NCI-H1105 (cell line): ENCODE measurements around the gene LCA5.
"Not testable (repeated sequence)": the region's sequence is repeated elsewhere in the genome, so short reads cannot be mapped to it uniquely, and the experiment has no call there.

Experiments used
- DNase-seq: peaks from one replicate; lab custom pipeline; 2025; lab: John Stamatoyannopoulos, UW

Gene LCA5

DNA sequence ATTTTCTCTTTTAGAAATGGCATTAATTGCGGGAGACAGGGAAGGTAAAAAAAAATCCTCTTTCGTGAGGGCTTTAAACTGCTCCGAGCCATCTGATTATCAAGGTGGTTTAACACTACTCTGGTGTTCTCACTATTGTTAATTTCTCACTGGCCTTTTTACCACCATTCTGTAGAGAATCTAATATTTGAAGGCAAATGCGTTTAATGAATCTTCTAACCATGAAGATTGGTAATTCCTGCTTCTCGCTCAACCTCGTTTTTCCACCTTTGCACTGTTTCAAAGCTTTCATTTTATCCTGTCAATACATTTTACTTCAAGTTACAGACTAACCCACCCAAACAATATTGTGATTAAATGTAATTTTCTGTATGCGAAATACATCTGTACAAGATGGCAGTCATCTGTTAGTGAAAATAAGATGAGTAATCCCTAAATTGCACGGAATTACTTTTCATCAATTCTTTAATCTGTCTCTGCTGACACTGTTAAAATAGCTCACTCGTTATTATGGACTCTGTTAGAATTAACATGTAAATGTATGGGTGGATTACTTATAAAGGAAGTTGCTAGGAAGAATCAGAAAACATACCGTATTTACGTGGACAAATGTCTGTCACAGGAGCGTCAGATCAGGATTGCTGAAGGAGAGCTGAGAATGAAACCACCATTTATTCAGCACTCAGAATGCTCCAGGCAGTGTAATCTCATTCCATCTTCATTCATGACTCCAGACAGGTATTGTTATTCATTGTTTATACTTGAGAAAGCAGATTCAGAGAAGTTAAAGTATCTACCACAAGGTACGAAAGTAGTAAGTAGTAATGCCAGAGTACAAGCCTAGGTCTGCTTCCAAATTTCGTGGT lies 1.1 kb upstream of the LCA5 start:
- DNase-seq: no peak

DNA sequence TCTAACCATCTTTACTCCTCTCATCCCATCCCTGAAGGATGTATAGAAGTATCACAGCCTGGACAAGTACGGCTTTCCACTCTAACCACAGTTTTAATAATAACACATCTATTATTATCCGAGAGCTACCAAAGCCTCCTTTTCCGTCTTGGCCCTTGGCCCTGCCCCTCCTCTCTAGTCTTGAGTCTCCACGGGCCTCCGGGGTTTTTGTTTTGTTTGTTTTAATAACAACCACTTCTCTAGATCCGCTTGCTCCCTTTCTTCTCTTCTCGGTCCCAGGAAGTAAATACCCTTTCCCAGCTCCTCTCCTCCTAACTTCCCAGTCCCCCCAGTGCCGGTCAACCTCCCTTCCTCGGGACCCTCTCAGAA lies 661 bp downstream of the LCA5 start:
- no peak for DNase-seq

DNA sequence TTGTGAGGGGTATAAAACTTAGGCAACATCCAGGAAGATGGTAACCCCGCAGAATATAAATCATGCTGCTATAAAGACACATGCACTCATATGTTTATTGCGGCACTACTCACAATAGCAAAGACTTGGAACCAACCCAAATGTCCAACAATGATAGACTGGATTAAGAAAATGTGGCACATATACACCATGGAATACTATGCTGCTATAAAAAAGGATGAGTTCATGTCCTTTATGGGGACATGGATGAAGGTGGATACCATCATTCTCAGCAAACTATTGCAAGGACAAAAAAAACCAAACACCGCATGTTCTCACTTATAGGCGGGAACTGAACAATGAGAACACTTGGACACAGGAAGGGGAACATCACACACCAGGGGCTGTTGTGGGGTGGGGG lies 7.7 kb downstream of the LCA5 start:
- not testable (repeated sequence) for DNase-seq

DNA sequence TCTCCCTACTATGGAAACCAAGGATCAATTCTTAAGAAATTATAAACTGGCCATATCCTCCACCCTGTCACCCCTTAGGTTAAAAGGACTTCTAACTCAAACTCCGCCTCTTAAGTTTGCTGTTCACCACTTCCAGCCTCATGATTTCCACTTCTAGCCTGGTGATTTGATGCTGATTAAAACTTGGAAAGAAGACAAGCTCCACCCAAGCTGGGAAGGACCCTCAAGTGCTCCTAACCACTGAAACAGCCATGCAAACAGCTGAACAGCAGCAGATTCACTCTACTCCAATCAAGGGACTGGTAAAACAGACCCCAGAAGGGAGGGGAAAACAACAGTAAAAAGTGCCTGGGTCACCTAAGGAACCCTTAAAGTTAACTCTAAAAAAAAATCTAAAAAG lies 10.3 kb downstream of the LCA5 start:
- DNase-seq: no peak

DNA sequence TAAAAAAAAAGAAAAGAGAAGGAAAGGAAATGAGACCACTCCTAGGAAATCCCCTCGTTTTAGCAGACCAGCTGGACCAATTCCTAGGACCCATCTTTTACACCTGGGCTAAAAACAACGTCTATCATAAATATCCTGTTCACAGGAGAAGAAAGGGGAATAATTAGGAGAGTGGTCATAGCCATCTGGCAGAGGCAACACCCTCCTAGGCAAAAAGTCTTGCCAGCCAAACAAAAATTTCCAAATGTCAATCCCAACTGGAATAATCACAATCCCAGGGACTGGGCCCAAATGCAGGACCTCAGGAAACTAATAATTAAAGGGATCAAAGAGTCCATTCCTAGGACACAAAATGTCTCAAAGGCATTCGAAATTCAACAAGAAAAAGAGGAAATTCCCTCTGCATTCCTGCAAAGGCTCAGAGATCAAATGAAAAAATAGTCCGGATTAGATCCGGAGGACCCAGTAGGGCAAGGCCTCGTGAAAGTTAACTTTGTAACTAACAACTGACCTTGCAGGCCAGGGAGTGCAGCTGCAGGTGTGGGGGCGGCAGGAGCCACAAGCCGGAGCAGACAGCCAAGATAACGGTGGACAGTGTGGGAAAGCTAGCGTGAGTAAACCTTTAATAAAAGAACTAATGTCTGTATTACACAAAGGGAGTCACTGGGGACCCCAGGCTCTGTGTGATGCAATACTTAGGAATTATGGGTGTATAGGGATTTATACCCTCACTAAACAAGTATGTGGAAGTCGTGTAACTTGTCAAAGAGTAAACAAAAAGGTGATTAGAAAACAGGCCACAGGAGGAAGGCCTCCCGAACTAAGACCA lies 11.7 kb downstream of the LCA5 start:
- no peak for DNase-seq

DNA sequence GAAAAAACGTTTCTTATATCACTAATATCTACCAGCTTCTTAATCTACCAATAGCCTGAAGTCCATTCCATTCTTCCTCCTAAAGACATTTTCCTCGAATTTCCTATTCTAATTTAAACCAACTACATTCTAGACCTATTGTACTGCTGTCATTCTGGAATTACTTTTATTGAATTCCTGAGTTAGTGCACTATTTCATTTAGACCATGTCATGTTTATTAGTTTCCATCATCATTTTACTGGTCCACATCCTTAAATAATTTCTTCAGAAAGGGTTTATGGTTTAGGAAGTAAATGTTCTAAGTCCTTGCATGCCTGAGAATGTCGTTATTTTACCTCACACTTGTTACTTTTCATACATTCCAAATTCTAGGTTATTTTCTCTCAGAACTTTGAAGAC lies 13.2 kb downstream of the LCA5 start:
- DNase-seq: no peak

DNA sequence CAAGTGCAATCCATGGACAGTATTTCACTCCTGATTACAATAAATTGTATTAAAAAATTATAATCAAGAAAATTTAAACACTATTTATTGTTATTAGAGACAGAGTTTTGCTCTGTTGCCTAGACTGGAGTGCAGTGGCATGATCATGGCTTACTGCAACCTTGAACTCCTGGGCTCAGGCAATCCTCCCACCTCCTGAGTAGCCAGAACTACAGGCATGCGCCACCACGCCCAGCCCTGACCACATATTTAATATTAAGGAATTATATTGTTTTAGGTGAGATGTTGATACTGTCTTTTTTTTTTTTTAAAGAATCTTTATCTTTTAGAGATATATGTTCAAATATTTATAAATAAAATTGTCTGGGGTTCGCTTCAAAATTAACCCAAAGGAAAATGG lies 14.6 kb downstream of the LCA5 start:
- DNase-seq: no peak

DNA sequence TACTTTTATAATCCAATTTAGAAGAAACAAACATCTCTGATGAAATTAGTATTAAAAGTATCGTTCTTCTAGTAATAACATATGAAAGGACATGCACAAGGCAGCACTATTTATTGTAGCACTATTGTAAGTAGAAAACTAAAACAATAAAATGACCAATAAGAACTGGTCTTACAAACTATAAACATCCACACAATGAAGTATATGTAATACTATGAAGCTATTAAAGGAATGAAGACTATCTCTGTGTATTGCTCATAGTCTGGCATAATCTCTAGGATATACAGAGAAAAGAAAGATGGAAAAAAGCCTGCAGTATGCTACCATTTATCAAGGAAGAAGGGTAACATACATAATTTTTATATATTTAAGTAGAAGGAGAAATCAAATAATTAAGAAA lies 16.7 kb downstream of the LCA5 start:
- no peak for DNase-seq

DNA sequence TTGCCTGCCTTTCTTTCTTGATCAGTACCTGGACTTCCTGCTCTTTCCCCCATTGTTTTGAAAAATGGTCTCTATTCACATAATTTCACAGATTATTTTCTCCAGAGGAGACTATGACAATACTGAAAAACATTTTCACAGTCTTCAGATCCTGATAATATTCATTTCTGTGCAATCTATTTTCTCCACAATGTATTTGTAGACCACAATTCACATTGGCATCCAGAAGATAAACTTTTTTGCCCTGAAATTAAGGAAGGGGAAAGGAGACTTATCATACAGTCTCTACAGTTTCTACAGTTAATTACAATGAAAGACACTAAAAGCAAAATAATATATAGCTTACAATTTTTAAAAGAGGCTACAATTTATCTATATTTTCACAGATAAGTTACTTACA lies 18.4 kb downstream of the LCA5 start:
- no peak for DNase-seq

DNA sequence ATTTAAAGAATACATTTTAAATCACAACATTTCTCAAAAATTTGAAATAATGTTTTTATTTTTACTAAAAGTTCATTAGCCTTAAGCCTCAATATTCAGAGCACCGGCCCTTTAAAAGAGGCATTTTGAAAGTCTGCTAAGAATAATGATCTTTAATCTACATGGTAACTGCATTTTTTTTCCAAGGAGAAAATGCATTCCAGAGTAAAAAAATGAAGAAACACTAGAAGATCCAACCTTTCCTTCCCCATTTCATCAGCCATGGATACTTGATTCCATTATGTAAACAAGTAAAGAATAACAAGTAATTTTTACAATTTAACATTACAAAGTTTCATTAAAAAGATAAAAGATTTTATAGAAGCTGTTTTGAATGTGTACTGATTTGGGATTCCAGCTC lies 21.8 kb downstream of the LCA5 start:
- DNase-seq: no peak

DNA sequence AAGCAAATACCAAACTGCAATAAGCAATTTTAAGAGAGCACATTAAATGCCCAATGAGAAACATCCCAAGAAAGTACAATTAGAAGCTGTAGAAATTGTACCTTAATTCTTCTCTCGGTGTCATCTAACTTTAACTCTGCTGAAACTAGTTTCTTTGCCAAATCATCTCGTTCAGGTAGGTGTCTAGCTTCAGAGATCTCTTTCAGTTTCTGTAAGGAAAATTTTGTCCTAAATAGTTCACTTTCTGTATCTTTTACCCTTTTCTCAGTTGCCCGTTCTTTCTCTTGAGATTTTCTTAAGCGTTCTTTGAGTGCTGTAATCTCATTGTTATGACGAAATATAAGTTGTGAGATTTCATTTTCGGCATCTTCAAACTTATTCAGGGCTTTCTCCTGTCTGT lies 24.1 kb downstream of the LCA5 start:
- DNase-seq: no peak

DNA sequence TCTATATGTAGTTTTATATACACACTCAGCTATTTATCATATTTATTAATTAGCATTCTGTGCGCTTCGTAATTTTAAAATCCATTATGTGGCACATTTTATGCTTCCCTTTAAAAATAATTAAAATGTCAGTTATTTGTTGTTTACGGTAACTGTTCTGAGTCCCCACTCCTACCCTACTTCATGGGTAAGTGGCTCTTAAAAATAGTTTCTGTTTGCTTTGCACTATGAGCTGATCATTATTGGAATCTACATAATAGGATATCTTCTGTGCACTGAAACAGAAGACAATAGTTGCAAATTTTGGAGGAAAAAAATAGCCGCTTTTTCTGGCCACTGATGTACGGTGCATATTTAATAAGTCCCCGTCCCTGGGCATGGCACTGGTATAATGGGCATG lies 25.2 kb downstream of the LCA5 start:
- peak; percentile 64 for DNase-seq

DNA sequence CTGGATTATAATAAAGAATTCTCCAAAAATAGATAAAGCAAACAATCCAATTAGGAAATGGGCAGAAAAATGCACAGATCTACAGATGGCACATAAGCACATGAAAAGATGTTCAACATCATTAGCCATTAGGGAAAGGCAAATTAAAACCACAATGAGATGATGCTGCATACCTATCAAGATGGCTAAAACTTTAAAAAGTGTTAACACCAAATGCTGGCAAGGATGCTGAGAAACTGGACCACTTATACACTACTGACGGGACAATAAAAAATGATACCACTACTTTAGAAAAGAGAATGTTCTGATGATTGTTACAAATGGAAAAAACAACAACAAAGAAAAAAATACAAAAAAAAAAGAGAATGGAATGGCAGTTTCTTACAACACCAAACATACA lies 26.5 kb downstream of the LCA5 start:
- no peak for DNase-seq

DNA sequence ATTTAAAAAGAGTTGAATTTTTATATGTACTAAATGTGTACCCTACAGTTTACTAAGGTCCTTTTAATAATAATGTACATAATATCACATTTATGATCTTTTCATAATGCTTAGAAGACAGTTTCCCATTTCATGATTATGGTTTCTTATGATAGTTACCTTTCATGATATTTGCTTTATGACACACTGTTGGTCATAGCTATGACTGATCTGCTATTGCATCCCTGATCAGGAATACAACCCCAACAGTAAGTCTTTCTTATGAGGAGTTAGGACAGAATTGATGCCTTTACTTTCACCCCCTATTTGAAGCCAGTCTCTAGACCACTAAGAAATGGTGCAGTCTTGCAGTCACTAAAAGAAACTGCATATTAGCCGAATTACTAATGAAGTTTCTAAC lies 31.0 kb downstream of the LCA5 start:
- DNase-seq: no peak

DNA sequence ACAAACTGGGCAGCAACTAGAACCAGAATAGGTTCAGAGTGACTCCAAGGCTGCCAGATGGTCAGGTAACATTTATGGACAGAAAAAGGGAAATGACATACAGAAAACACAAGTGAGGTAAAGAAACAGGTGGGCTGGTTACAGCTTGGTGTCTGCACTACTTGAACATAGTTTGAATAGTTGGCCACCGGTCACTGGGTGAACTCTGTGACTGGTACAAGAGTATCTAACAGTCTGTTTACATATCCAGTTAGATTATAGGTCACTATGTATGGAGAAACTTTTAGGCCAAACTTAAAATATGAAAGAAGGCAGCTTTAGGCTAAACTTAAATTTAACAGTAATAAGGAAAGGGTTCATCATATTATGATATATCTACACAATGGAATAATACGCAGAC lies 32.9 kb downstream of the LCA5 start:
- no peak for DNase-seq

DNA sequence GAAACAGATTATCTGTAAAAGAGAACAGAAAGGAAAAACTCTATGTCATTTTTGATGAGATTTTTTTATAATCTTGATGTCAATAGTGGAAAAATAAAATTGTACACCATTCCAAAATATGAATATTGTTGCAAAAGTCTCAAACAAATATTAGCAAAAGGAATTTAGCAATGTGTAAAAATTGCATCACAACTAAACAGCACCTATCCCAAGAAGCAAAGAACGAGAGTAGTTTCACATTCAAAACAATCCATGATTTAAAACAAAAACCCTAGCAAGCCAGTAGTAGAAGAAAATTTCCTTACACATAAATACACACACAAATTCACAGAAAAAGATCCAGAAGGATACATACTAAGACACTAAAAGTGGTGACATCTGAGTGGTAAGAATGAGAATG lies 38.4 kb downstream of the LCA5 start:
- no peak for DNase-seq

DNA sequence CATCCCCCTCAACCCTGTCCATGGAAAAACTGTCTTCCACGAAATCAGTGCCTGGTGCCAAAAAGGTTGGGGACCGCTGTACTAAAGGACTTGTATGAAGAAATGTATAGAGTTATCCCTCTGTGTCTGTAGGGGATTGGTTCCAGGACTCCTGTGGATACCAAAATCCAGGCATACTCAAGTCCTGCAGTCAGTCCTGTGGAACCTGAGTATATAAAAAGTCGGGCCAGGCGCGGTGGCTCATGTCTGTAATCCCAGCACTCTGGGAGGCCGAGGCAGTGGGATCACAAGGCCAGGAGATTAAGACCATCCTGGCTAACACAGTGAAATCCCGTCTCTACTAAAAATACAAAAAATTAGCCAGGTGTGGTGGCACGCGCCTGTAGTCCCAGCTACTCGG lies 42.0 kb downstream of the LCA5 start:
- DNase-seq: no peak

DNA sequence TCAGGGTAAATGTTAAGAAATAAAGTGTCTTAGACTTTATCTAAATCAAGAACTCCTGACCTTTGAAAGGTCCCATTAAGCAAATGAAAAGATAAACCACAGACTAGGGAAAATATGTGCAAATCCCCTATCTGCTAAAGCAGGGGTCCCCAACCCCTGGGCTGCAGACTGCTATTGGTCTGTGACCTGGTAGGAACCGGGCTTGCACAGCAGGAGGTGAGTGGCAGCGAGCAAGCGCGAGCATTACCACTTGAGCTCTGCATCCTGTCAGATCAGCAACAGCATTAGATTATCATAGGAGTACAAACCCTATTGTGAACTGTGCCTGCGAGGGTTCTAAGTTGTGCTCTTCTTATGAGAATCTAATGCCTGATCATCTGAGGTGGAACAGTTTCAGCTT lies 42.4 kb downstream of the LCA5 start:
- no peak for DNase-seq

DNA sequence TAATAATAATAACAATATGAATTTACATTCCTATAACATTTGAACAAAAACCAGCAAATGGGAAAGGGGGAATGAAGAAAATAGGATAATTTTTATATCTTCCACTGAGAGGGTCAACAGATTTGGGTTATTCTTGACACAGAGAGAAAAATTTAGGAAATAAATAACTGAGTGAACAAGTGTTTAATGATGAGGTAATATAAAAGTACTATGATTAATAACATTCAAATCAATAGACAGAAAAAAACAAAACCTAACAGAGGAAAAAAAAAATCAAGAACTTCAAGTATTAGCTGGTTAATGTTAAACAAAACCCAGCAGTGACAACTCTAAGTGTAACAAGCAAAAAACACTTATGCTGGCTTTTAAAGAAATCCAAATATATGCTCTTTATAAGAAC lies 66.5 kb downstream of the LCA5 start:
- DNase-seq: no peak

DNA sequence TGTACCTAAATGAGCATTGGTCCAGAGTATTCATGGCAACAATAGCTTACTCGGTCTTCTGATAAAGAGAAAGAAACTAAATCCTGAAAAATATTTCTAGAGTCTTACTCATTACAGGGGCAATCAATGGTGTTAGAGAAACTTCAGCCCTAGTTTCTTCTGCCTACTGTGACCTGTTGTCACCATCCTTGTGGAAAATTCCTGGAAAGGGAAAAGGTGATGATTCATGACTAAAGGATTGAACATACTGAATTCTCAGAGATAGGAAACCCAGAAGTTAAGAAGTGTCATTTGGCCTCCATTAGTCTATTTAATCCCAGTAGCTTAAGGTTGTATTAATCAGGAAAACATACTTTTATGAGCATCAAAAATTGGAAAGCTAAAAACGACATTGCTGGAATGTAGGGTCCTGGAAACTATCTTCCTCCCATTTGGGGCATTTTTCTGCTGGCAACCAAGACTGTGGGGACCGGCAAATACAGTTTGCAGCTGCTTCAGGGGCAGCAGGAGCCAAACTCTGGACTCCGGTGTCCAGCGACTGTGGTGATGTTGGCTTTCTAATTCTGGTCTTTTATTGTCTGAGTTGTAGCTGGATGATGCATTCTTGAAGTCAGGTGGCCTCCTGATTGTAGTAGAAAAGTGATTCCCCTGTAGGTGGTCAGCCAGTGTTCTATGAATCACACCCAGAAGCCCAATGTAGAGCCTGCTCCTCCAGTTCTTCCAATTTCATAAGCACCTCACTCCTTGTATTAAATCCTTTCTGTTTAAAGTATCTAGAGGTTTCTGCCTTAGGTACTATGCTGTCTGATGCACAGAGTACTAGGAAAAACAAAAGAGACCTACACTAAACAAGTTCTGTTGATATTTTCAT lies 67.6 kb downstream of the LCA5 start:
- no peak for DNase-seq

DNA sequence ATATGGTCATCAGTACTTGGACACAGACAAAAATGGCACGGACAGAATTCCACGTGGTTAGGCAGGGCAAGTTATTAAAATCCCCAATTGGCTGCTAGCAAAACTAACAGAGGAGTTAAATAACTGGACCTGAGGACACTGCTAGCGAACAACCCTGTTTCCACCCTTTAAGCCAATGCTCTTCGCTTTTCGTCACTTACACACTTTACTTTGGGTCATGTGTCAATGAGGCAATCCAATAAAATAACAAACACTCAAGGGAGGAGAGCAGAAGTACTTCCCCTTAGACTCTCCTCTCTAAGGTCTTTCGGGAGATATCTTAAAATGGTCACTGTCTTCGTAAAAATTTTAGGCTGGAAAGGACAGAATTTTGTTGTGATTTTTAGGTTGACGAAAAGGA lies 68.6 kb downstream of the LCA5 start:
- DNase-seq: no peak

DNA sequence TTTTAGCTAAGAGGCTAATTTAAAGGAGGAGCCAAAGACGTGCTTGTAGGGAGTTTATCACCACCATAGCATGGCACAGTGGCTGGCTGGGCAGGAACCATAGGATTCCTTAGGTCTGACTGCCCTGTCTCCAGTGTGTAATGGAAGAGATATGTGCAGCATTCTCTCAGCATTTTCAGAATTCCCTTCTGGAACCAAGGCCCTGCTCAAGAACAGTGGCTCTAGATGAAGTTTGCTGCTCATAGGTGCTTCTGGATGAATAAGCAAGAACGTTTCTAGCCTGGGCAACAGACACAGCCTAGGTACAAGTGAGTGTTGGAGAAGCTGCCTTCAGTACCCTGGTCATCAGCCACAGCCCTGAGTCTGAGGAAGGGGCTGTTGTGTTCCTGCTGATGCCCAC lies 69.1 kb downstream of the LCA5 start:
- no peak for DNase-seq

DNA sequence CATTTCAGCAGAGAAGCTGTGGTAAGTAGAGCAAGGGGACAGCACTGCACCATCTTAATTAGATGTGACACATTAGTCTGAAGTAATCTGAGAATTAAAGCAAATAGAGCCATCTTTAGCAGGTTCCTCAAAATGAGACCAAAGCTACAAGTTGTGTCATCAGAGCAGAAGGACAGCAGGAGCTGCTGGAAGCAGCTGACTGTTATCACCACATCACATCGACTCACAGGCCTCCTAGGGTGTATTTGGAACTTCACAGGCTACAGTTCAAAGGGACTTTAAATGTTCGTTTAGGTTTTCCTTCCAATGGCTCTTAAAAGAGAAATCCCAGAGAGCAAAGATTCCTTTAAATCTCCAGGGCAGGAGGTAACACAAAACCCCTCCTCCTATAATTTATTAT lies 69.5 kb downstream of the LCA5 start:
- no peak for DNase-seq
